Suppressor macrophage treated with lipopolysaccharide for 4 hours (primary cell): ENCODE data around the gene CTTNBP2NL.

Source experiments
- DNase-seq: peaks from one replicate; pipeline ENCODE4 v3.0.0-alpha.2; 2020

Gene CTTNBP2NL, protein sequence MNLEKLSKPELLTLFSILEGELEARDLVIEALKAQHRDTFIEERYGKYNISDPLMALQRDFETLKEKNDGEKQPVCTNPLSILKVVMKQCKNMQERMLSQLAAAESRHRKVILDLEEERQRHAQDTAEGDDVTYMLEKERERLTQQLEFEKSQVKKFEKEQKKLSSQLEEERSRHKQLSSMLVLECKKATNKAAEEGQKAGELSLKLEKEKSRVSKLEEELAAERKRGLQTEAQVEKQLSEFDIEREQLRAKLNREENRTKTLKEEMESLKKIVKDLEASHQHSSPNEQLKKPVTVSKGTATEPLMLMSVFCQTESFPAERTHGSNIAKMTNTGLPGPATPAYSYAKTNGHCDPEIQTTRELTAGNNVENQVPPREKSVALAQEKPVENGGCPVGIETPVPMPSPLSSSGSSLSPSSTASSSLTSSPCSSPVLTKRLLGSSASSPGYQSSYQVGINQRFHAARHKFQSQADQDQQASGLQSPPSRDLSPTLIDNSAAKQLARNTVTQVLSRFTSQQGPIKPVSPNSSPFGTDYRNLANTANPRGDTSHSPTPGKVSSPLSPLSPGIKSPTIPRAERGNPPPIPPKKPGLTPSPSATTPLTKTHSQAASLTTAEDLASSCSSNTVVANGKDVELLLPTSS

GRCh38 chr1:112395821-112396652 lies at the start of gene CTTNBP2NL:
CTTNBP2NL (plus strand) TSS chr1:112396214; CDS start chr1:112416166, 19,952 bp downstream.
- peak; percentile 94 for DNase-seq

- DNase-seq = no peak
These were observed 49.1 kb upstream of the CTTNBP2NL start for GRCh38 chr1:112346801-112347350.

- DNase-seq = no peak
These were observed 39.2 kb upstream of the CTTNBP2NL start for GRCh38 chr1:112356765-112357164.

- DNase-seq = no peak
These were observed 38.5 kb upstream of the CTTNBP2NL start for GRCh38 chr1:112357467-112357866.

DNA sequence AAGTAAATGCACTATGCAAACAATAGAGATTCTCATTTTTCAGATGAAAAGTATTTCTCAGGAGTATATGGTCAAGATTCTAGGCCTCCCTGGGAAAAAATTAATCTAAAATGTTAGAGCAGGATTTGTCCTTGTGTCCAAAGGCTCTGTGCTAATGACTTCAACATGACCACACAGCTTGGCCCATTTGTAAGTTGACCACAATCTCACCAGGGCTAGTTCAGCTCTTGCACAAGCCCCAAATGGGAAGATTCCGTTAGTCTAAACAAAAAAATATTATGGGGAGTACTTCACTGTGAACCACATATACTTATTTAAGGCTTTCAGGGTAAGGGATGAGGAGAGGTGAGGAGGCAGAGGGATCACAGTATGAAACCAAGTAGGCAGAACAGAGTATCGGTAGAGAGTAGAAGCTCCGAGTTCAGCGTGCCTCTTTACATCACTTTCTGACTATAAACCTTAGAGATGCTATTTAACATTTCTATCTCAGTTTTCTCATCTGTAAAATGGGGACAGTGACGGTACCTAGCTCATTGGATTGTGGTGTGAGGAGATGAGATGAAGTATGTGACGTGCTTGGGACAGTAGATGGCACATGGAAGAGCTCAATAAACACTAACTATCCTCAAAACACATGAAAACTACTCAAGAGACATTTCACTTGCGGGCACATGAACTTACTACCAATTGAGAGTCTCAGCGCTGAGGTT lies 37.8 kb upstream of the CTTNBP2NL start:
- no peak for DNase-seq

- DNase-seq = peak; percentile 60
These were observed 37.1 kb upstream of the CTTNBP2NL start for GRCh38 chr1:112358798-112359408.

GRCh38 chr1:112359961-112360767 lies 35.9 kb upstream of the CTTNBP2NL start:
- DNase-seq = peak; percentile 81

GRCh38 chr1:112363636-112364035 lies 32.4 kb upstream of the CTTNBP2NL start:
- no peak for DNase-seq

DNA sequence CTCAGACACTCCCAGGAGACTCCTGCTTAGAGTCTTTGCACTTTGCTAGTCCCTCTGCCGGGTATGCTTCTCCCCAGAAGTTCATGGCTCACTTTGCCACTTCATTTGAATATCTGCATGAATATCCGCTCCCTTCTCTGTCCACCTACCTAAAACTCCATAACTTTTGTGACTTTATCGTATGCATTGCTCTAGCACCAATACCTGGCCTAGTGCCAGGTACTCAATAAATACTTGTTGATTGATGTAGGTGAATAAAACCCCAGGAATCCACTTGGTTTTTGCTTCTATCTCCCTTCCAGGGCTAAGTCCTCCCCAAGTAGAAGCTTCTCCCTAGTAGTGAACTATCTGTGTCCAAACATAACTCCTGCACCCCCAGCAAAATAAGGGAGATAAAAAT lies 27.8 kb upstream of the CTTNBP2NL start:
- no peak for DNase-seq

DNA sequence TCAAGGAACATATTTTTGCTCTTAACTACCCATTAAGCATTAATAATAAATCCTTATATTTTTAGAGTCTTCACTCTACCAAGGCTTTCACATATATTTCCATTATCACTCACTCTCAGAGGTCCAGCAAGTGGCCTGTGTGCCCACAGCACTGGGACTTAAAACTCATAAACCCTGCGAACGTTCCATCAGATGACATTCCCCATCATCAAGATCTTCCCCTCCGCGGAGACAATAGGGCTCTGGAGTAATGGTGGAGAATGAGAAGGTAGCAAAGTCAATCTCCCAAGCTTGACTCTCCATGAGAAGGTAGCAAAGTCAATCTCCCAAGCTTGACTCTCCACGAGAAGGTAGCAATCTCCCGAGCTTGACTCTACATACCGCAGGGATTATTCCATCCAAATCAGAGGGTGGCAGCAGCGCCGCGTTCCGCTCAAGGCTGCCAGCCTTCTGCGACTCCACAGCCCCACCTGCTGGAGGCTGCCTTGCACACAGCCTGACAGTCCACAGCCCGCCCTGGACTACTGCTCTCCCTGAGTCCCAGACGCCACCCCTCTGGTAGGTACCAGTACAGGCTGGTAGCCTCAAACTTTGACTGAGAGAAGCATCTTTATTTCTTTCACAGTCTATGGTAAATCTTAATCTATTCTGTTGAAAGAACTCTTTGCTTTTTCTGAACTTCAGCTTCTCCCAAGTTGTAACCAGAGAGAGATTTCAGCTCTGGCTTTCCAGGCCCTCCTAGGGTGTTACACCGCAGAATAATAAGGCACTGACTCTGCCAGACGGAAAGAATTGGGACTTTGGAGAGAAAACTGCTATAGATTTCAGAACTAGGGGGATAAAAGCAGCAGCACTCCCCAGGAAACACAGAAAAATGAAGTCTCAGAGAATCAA lies 26.4 kb upstream of the CTTNBP2NL start:
- peak; percentile 90 for DNase-seq

DNA sequence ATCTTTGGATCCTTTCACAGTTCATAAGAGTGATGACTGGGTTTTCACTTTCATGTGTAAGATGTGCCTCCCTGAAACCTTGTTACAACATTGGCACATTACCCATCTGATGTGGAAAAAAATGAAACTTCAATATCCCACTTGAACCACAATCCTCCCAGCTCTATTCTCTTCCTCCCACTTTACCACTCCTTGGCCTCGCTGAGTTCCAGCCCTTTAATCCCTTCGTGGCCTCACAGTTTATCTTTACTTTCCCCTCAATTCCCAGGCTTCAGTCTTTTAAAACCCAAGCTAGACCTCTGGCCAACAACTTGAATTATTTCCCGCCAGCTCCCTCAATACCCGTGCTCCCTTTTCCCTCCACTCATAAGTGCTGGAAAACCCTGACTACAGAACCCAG lies 25.0 kb upstream of the CTTNBP2NL start:
- no peak for DNase-seq

DNA sequence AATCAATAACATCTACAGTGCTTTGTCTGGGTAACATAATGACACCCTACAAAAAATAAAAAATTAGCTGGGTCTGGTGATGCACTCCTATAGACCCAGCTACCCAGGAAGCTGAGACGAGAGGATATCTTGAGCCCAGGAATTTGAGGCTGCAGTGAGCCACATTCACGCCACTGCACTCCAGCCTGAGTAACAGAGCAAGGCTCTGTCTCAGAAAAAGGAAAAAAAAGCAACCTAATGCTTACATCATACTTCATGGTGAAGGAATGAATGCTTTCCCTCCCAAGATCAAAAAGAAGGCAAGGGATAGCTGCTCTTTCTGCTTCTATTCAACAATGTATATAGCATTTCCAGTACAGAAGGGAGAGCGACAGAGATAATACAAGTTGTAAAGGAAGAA lies 24.2 kb upstream of the CTTNBP2NL start:
- DNase-seq = no peak

- DNase-seq = no peak
These were observed 22.2 kb upstream of the CTTNBP2NL start for GRCh38 chr1:112373806-112374205.

DNA sequence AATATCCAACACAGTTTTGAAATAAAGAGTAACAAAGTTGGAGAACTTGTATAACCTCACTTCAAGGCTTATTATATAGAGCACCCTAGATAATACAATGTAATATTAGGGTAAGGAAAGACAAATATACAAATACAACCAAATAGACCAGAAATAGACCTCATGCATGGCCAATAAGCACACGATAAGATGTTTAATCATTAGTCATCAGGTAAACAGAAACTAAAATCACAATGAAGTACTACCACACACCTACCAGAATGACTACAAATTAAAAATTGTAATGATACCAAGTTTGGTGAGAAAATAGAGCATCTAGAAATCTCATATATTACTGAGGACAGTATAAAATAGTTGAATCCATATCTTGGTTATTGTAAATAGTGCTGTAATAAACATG lies 20.3 kb upstream of the CTTNBP2NL start:
- no peak for DNase-seq

DNA sequence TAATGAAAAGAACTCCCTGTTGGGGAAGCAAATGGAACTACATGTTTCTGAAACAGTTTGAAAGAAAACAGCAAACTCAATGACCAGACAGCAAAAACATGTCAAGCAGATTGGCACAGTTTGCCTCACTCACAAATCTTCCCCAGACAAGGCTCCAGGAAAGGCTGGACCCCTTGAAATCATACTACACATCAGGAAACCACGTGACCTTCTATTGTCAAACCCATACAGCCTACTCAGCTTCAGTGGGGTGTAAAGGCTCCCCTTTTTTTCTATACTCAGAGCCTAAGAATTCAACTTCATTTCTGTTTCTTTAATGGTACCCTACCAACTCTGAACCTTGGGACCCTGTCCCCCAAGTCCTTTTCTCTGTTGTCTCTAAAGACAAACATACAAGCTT lies 15.7 kb upstream of the CTTNBP2NL start:
- DNase-seq = no peak

DNA sequence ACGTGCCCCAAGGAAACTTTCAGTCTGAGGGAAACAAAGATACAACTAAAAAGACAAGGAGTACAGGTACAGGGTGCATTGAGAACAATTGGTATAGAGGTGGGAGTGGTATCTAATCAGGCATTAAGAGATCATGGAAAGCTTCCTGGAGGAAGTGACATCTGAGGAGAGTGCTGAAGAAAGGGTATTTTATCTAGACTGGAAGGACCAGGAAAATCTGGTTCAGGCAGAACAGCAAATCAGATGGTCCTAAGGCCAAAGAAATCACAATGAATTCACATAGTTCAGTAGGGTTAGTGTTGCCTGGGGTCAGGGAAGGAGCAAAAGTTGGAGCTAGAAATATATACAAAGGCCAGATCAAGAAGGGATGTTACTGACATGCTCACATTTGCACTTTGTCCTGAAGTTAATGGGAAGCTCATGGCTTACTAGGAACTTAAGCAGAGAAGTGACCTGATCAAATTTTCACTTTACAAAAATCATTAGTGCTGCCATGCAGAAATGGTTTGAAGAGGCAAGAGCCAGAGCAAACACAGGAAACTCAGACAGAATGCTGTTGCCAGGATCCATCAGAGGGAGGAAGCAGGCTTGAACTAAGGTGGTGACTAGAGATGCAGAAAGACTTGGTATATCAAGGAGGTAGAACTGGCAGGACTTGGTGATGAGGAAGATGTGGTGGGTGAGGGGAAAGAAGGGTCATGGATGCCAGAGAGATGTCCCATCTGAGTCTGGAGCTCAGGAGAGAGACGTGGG lies 14.5 kb upstream of the CTTNBP2NL start:
- no peak for DNase-seq

GRCh38 chr1:112383759-112384370 lies 12.1 kb upstream of the CTTNBP2NL start:
- DNase-seq = no peak

GRCh38 chr1:112386024-112386723 lies 9.8 kb upstream of the CTTNBP2NL start:
- no peak for DNase-seq
